ENCODE data around the gene TMEM201.

The TMEM201 gene

GRCh38 chr1:9629445-9630201, 40.9 kb downstream of the TMEM201 start:
- TF ChIP-seq EZH2phosphoT487 (IDR thresholded peaks at IDR 0.05; ENCODE audit: borderline replicate concordance, low read length): no peak
- TF ChIP-seq CTCF (IDR thresholded peaks at IDR 0.05; ENCODE audit: low read depth, low read length, poor library complexity, severe bottlenecking): no peak
- Histone ChIP-seq H3K4me3 (ENCODE audit: low read length) (peak overlapping the region; percentile 78), H3K27ac (ENCODE audit: low read depth, low read length) (peak overlapping the region; percentile 69), H3K4me2 (ENCODE audit: low read length) (peak overlapping the region; percentile 90), H3K9me3 (ENCODE audit: control insufficient read depth, insufficient read depth, low read length) (no peaks in the 10 kb centered on the region), H3K36me3 (ENCODE audit: control insufficient read depth, low read length) (no peaks in the 10 kb centered on the region), H4K20me1 (ENCODE audit: control insufficient read depth, insufficient read depth, low read depth, low read length) (no peaks in the 10 kb centered on the region), H3F3A (ENCODE audit: control insufficient read depth, insufficient read depth) (no peaks in the 10 kb centered on the region; the same call in 1 of the 2 replicates), H3K9me2 (replicated peaks; ENCODE audit: control insufficient read depth, low read length) (no peaks in the 10 kb centered on the region), H3K27me3 (ENCODE audit: control insufficient read depth, low read length) (no peaks in the 10 kb centered on the region), H3K79me2 (ENCODE audit: control insufficient read depth, low read length) (peaks cover 5% of the 10 kb centered on the region; the same call in 1 of the 2 replicates), H3K4me1 (ENCODE audit: control insufficient read depth, low read length) (peaks cover 63% of the 10 kb centered on the region)

DNA sequence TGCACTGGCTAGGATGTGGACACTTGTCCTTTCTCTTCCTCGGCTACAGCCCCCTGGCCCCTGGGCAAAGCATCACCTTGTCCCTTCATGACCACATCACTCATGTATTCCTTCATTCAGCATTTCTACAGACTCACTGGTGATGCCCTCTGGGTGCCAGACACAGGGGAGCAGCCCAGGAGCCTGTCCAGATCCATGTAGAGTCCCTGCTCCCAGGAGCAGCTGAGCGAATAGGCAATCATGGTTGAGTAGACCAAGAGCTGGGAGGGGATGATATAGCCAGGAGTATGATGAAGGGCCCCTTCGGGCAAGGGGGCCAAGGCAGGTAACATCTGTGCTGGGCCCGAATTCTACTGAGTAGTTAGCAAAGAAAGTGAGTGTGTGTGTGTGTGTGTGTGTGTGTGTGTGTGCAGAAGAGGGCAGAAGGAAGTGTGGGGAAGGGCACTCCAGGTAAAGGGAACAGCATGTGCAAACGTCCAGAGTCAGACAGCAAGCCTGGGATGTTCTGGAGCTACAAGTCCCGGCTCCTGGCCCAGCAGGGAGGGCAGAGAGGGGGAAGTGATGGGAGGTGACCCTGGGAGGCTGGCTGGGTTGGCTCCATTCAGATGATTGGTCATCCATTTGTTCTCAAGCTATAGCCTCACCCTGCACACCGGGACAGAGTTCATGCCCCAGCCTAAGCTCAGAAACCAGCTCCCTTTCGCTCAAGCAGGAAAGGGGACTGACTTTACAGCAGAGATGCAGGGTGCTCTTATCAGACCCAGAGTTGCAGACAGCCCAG, 41.8 kb downstream of the TMEM201 start:
- H3K79me2 ChIP-seq (ENCODE audit: control insufficient read depth, low read length): peaks cover 5% of the 10 kb centered on the region; the same call in 1 of the 2 replicates
- no peaks in the 10 kb centered on the region for H3K36me3 ChIP-seq (ENCODE audit: control insufficient read depth, low read length)
- H3F3A ChIP-seq (ENCODE audit: control insufficient read depth, insufficient read depth): no peaks in the 10 kb centered on the region; the same call in 1 of the 2 replicates
- TF ChIP-seq CTCF (IDR thresholded peaks at IDR 0.05; ENCODE audit: low read depth, low read length, poor library complexity, severe bottlenecking): no peak
- no peak for TF ChIP-seq EZH2phosphoT487 (IDR thresholded peaks at IDR 0.05; ENCODE audit: borderline replicate concordance, low read length)
- H3K4me1 ChIP-seq (ENCODE audit: control insufficient read depth, low read length): peaks cover 55% of the 10 kb centered on the region
- peak overlapping the region; percentile 78 for H3K4me3 ChIP-seq (ENCODE audit: low read length)
- H3K9me3 ChIP-seq (ENCODE audit: control insufficient read depth, insufficient read depth, low read length): no peaks in the 10 kb centered on the region
- H3K9me2 ChIP-seq (replicated peaks; ENCODE audit: control insufficient read depth, low read length): no peaks in the 10 kb centered on the region
- no peaks in the 10 kb centered on the region for H4K20me1 ChIP-seq (ENCODE audit: control insufficient read depth, insufficient read depth, low read depth, low read length)
- peak overlapping the region; percentile 90 for H3K4me2 ChIP-seq (ENCODE audit: low read length)
- H3K27ac ChIP-seq (ENCODE audit: low read depth, low read length): peak overlapping the region; percentile 69
- H3K27me3 ChIP-seq (ENCODE audit: control insufficient read depth, low read length): no peaks in the 10 kb centered on the region

- Histone ChIP-seq H3K9me3 (ENCODE audit: control insufficient read depth, insufficient read depth, low read length) (no peaks in the 10 kb centered on the region), H3K4me3 (ENCODE audit: low read length) (no peak overlapping the region), H3K27me3 (ENCODE audit: control insufficient read depth, low read length) (no peaks in the 10 kb centered on the region), H3K36me3 (ENCODE audit: control insufficient read depth, low read length) (no peaks in the 10 kb centered on the region), H3F3A (ENCODE audit: control insufficient read depth, insufficient read depth) (no peaks in the 10 kb centered on the region; the same call in 1 of the 2 replicates), H3K9me2 (replicated peaks; ENCODE audit: control insufficient read depth, low read length) (no peaks in the 10 kb centered on the region), H4K20me1 (ENCODE audit: control insufficient read depth, insufficient read depth, low read depth, low read length) (no peaks in the 10 kb centered on the region), H3K27ac (ENCODE audit: low read depth, low read length) (no peak overlapping the region), H3K4me1 (ENCODE audit: control insufficient read depth, low read length) (peaks cover 44% of the 10 kb centered on the region), H3K79me2 (ENCODE audit: control insufficient read depth, low read length) (peaks cover 5% of the 10 kb centered on the region; the same call in 1 of the 2 replicates), H3K4me2 (ENCODE audit: low read length) (no peak overlapping the region)
- TF ChIP-seq EZH2phosphoT487 (IDR thresholded peaks at IDR 0.05; ENCODE audit: borderline replicate concordance, low read length) (no peak), CTCF (IDR thresholded peaks at IDR 0.05; ENCODE audit: low read depth, low read length, poor library complexity, severe bottlenecking) (no peak)
Measured at GRCh38 chr1:9631613-9632012, 42.9 kb downstream of the TMEM201 start.

Measured in DOHH2 (cell line).